Non-pigmented ciliary epithelial cell (primary cell): ENCODE measurements around the gene C6orf118.
A peak's percentile ranks its signal among the peaks of the same experiment; 100 is the strongest.

Source experiments
- DNase-seq: peaks from one replicate; pipeline ENCODE4 v3.0.0-alpha.2; 2010; ENCODE audit warnings: low read depth

Gene C6orf118

DNA sequence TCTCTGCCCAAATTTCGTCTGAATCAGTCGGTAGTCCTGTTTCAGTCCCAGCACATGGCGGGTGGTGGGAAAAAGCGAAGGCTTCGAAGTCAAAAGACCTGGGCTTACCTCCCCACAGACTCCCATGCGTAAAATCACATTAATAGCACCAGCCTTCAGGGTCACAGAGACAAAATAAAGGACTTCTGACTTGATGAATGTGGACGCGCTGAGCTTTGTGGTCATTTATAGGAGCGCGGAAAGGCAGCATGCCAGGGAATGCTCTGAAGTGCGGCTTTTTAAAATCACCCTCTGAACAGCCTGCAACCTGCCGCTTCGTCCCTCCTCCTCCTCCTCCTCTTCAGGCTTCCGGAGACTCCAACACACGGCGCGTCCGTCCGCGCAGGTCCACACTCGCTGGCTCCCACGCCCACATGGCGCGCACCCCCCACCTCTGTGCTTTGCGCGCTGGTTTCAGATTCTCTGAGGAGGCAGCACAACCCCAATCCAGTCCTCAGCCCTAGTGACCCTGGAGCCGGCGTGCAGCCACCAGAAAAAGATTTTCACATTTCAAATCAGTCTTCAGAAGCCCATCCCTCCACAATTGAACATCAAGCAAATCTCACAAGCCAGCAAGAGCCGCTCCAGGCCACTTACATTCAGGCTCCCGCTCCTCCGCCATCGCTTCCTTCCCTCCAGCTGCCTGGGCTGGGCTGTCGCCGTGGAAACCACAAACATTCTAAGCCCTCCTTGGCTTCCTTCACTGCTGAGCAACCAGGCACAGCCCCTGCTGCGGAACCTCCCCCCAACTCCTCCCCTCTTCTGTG, at the start of gene C6orf118:
Gene C6orf118, minus strand, starts transcription at position 680 of the 806 bp plus-strand sequence. Its CDS starts 19 bp downstream, at position 661.
- peak; percentile 45 for DNase-seq

DNA sequence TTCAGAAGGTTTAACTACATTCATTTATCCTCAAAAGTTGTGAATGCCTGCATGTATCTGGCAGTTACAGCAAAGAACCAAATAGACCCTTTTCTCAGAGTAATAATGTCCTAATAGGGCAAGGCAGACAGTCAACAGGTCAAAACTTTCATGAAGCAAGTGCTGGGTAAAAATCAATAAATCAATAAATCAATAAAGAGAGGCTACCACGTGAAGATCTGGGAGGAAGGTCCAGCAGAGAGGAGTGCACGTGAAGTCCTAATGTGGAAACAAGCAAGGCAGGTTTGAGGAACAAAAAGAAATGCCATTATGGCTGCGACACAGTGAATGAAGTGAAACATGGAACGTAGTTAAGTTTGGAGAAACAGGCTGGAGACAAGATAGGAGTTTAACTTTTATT, 36.3 kb upstream of the C6orf118 start:
- no peak for DNase-seq

DNA sequence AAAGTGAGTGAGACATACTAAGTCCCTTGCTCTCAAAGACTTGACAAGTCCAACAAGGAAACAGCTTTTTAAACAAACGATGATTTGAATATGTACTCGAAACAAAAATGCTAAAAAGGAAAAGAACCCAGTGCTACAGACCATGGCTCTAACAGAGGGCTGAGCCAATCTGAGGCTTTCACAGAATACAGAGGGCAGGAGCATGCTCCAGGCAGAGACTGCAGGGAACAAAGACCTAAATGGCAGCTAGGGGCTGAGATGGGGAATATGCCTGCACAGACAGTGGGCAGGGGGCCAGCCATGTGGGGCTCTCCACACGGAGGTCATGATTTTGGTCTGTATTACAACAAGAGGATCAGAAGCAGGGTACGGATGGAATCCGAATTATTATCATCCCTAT, 31.1 kb upstream of the C6orf118 start:
- DNase-seq, result no peak

DNA sequence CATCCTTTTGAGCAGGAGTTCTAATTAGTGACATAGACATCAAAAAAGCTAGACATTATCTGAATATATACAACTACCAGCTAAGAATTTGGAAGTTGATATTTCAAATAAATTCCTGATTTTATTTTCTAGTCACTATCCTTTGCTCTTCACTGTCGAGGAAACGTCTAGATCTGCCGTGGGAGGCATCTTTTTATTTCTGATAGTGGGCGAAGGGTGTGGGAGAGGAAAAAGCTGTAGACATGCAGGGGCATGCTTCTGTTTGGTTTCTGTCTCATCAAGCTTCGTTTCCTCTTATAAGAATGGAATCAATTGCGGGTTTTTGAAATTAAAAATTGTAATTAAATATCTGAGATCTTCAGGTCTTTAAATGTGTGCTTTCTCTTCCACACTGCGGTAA, 16.2 kb upstream of the C6orf118 start:
- DNase-seq, result no peak

DNA sequence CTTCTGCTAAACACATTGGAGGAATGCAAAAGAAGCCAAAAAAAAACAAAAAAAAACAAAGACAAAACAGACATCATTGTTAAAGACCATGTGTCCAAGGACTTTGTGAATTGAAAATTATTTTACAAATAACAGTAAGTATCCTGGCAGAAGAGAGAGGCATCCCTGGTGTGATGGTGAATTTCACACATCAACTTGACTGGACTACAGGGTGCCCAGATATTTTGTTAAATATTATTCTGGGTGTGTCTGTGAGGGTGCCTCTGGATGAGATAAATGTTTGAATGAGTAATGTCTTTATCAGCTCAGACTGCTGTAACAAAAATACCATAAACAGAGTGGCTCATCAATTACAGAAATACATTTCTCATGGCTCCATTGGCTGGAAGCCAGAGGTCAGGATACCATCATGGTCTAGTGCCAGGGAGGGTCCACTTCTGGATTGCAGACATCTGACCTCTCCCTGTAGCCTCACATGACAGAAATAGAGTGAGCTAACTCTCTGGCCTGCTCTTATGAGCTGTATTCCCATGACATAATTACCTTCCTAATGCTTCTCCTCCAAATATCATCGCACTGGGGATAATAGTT, 12.2 kb upstream of the C6orf118 start:
- no peak for DNase-seq

DNA sequence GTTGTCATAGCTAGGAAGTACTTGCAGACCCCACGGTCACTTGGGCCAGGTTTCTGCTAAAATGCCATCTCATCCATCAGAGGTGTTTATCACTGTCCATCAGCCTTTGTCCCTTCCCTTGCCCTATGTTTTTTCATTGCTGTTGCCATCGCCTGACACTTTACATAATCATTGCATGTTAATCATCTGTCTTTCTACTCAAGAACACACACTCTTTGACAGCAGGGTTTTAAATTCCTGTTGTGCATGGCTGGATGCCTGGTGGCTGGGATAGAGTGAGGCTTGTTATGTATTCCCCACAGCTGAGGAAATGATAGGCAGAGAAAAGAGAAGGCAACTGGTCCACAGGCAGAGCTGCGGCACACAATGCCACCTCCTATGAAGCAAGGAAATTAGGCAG, 11.7 kb upstream of the C6orf118 start:
- no peak for DNase-seq

DNA sequence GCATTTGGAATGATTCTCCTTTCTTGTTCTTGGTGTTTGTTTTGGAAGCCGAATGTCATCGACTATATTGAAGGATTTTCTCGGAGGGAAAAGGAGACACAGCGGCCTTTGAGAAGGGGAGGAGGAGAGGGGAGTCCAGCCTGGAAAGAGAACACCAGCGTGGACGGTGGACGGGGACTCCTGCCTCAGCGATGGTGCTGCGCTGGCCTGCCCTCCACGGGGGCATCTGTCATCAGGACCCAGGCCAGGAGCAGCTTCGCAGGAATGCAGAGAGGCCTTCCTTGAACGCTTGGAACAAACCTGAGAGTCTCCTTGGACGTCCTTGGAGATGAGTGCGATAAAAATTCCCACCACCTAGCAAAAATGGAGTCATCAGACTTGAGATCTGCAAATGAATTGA, 8.3 kb upstream of the C6orf118 start:
- DNase-seq, result no peak

DNA sequence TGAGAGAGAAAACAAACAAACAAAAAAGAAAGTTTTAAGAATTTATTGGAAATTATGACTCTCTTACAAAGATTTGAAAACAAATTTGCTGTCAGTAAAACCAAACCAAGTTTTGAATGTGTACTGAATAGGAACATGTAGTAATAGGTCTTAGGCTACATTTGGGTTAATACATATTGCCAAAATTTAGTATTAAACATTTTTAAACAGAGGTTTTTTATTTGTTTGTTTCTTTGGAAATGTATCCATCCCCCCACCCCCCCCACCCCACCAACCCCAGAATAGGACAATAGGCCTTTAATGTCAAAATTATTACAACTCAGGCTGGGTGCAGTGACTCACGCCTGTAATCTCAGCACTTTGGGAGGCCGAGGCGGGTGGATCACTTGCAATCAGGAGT, 2.5 kb downstream of the C6orf118 start:
- DNase-seq, result no peak

DNA sequence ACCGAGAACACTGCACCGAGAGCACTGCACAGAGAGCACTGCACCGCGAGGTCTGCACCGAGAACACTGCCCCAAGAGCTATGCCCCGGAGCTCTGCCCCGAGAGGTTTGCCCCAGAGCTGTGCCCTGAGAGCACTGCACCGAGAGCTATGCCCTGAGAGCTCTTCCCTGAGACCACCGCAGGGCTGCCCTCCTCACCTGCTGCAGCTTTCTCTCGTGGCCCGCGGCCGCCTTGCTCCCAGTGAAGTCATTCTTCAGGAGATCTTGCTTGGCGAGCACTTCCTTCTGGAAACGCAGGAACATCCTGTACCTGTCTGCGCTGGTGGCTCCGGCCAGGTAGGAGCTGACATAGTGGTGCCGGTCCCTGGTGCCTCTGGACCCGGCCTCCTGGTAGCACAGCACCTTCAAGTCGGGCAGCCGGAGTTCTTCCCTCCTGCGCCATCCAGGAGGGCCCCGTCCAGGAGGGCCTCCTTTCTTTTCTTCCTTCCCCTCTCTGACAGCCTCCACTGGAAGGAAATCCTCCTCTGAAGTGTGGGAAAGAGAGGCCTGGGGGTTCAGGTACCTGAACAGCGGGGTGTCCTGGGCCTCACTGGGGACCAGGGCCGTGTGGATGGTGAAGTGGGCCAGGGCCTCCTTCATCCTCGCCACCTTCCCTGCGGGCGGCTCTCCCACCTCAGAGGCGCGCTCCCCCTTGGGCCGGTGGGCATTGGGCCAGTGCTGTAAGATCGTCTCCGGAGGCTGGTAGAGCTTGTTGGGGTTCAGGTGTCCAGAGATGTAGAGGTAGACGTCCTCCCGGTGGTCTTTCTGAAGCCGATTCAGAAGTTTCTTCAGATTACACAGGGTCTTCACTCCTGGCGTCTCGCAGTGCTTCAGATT, 7.8 kb downstream of the C6orf118 start:
- DNase-seq, result no peak

DNA sequence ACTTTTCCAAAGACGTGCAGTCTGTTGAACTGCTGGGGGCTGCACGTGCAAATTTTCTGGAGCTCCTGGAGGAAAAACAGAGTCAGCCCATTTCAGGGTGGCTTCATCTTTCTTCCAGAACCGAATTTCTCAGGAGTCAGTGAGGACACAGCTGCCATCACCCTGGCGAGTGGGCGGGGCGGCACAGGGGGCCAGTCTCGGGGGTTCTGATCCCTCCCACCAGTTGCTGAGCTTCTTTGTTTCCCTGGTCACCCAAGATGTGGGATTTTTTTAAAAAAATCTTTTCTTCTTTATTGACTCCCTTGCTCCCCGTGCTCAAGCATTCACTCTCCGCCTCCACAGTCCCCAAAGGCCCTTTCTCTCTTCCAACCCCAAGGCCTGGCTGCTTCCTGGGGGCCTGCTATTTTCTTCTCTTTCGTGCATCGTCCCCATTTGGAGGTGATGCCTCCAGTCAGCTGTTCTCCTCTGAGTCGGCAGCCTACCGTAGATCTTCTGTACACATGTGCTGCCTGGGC, 8.9 kb downstream of the C6orf118 start:
- DNase-seq, result no peak

DNA sequence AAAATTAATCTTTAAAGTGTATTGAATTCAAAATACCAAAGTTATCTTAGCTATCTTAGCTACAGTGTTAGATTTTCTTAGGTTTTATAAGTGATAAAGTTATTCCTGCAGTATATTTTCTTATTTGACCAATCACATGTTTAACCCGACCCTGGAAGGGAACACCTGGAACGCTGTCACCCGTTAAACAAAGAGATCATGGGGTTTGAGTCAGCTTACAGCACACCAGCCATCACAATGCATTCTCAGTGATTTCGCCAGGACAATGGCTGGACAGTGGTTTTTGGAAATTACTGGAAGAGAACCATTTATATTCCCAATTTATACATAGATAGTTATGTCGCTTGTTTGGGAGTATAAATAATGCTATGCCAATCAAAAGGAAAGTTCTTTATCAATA, 10.5 kb downstream of the C6orf118 start:
- no peak for DNase-seq

DNA sequence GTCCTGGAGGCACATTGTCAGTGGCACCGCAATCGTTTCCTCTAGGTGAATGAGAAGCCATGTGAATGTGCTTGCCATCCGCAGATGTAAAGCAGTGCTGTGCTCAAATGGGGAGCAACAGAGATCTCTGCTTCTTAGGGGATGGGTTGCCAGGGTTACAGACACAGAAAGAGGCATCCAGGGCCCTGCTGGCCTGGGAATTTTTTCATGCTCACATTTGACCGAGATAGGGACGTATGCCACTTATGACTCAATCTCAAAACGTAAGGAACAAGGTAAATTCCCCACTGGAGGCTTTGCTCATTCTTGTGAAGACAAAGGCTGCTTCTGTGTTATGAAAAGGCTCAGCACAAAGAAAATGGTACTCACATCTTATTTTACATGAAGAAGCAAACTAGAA, 11.0 kb downstream of the C6orf118 start:
- DNase-seq, result no peak

DNA sequence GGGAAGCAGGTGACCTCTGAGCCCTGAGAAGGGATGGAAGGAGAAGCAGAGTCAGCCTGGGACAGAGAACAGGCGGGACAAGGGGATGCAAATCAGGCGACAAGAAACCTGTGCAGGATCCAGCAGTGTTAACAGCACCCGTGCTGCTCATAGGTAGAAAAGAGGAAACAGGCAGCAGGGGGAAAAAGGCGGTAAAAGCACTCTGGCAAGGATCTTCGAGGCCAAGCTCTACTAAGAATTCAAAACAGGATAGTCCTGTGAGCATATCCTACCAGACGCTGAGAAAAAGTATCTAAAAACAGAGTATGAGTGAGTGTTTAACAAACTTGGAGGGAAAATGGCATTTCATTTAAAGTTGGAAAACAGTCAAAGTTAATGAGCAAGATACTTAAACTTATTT, 16.7 kb downstream of the C6orf118 start:
- DNase-seq, result no peak

DNA sequence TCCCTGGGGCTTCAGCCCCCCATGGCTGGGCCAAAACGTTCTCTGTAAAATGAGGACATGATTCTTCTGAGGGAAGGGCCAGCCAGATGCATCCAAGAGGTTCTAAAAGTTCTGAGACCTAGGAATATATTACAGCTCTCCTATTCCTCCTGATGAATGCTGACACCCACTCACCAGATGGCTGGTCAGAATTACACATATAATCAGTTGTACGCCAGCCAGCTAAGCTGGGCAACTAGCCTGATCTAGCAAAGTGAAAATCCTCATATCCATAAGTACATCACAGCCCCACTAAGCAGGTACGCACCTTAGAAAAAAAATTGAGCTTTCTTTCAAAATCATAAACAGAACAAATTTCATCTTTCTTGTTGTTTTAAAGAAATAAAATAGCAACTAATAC, 34.8 kb downstream of the C6orf118 start:
- DNase-seq, result no peak

DNA sequence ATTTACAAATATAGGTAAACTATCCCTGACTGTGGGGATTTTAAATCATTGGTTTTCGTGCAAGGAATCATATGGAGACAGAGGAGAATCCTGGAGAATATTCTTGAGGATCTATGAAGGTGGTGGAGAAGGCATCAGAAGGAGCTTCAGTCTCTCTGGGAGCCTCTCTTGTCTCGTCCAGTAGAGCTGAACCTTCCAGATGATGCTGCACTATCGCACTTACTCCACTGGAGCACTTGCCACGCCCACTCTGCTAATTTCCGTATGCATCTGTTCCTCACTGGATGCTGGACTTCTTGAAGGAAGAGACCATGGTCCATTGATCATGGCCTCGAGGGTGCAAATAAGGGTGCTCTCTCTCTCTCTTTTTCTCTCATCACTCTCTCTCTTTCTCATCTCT, 36.8 kb downstream of the C6orf118 start:
- no peak for DNase-seq

DNA sequence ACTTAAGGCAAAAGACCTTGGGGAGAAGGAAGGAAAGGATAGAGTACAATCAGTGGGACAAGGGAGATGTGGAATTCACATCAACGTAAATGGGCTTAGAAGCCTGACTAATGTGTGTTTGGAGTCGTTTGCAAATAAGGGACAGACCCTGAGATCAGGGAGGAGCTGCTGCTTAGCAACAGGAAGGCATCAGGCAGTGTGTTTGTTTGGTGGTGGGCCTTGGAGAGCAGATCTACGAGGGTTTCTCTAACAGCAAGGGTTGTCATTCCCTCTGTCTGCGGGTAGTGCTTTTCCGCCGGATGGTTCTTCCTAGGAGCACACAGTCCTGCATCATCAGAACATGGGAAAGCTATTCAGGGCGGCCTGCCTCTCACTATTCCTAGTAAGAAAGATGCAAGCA, 40.4 kb downstream of the C6orf118 start:
- DNase-seq, result no peak

DNA sequence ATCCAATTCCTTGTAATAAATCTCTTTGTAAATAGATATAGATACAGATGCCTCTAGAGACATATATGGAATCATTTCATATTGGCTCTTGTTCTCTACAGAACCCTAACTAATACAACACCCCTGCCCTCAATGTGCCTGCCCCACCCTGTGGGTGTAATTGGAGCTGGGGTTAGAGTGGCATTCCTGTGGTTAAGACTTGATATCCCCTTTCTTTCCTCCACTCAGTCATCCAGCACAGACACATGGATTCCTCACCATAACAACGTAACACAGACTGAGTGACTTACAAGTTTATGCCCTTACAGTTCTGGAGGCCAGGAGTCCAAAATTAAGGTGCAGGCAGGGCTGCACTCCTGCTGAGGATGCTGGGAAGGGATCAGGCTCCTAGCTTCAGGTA, 42.8 kb downstream of the C6orf118 start:
- DNase-seq, result no peak

DNA sequence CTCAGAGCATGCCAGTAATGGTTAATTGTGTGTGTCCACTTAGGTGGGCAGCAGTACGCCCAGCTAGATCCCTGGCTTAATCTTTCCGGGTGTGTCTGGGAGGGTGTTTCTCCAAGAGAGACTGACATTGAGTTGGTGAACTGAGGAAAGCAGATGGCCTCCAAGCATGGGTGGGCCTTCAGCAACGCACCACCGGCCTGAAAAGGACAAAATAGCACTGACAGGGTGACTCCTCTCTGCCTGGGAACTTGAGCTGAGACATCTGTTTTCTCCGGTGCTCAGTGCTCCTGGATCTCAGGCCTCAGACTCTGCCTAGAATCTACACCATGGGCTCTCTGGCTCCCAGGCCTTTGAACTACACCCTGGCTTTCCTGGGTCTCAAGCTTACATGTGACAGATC, 43.2 kb downstream of the C6orf118 start:
- no peak for DNase-seq

DNA sequence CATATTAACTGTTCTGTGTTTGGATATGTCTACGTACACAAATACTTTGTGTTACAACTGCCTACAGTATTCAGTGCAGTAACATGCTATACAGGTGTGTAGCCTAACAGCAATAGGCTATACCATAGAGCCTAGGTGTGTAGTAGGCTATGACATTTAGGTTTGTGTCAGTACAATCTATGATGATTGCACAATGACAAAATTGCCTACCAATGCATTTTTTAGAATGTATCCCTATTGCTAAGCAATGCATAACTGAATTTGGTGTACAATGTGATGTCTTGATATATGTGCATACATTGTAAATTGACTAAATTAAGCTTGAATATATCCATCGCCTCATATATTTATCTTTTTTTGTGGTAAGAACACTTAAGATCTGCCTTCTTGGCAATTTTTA, 48.9 kb downstream of the C6orf118 start:
- no peak for DNase-seq

DNA sequence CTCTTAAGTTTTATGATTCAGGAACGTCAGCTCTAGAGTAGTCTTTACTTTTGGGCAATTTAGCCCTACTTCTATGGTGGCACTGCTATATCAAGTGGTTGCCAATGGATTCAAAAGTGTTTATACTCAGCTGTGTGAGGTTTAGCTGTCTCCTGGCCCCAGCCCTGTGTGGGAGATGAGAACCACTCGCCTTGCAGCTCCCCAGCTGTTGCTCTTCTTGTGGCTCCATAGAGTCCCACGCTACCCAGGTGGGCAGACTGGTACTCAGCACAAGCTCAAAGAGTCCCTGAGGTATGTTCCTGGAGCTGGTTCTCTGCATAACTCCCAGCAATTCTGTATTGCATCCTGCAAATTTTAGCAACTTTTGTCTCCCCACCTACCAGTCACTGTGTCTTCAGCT, 59.6 kb downstream of the C6orf118 start:
- DNase-seq, result no peak

DNA sequence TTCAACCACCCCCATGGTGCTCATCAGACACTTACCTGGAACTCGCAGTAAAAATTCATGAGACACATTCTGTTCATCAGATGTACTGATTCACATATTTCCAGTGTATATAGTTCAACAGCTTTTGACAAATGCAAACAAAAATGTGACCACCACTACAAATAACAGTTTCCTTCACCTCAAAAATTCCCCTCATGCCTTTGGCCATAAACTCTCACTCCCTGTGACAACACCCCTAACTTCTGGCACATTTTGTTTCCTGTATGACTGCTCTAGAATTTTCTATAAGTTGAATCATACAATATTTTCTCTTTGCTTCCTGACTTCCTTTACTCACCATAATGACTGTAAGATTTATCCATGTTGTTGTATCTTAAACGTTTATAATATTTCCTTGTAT, 63.7 kb downstream of the C6orf118 start:
- no peak for DNase-seq

DNA sequence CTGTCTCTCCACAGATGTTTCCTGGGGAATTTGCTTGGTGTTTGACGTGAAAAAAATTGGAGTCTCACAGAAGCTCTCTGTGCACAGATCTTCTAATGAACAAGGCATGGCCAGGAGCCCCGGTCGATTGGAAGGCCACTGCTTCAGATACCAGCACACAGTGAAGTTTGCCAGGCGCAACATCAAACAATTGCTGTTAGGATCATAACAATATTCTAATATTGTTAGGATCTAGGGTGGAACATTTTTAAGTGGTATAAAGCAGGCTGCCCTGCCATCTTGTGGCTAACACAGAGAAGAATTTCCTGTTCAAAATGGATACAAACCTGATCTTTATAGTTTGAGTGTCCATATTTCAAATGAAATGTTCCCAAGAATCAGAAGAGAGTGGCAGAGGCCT, 64.1 kb downstream of the C6orf118 start:
- no peak for DNase-seq
